ENCODE measurements around the gene SFTPA2.
"Not testable (repeated sequence)": the region's sequence is repeated elsewhere in the genome, so short reads cannot be mapped to it uniquely, and the experiment has no call there.

- TF ChIP-seq POLR2A, CTCF, EP300 (IDR thresholded peaks at IDR 0.05): not testable (repeated sequence)
Measured at GRCh38 chr10:79511891-79512583, 48.2 kb downstream of the SFTPA2 start, which contains the start of gene EIF5AL1.

Data from tibial nerve (tissue), 4 donors.